ENCODE results near the gene AGGF1. TPM values are rescaled to one million over a fixed set of nuclear protein-coding genes. Genes with fewer than 3 reads are reported as not detected.
"Not testable (repeated sequence)": the region's sequence is repeated elsewhere in the genome, so short reads cannot be mapped to it uniquely, and the experiment has no call there.

AGGF1 gene
- polyA plus RNA-seq, 1 experiment: 22.8 TPM

DNA sequence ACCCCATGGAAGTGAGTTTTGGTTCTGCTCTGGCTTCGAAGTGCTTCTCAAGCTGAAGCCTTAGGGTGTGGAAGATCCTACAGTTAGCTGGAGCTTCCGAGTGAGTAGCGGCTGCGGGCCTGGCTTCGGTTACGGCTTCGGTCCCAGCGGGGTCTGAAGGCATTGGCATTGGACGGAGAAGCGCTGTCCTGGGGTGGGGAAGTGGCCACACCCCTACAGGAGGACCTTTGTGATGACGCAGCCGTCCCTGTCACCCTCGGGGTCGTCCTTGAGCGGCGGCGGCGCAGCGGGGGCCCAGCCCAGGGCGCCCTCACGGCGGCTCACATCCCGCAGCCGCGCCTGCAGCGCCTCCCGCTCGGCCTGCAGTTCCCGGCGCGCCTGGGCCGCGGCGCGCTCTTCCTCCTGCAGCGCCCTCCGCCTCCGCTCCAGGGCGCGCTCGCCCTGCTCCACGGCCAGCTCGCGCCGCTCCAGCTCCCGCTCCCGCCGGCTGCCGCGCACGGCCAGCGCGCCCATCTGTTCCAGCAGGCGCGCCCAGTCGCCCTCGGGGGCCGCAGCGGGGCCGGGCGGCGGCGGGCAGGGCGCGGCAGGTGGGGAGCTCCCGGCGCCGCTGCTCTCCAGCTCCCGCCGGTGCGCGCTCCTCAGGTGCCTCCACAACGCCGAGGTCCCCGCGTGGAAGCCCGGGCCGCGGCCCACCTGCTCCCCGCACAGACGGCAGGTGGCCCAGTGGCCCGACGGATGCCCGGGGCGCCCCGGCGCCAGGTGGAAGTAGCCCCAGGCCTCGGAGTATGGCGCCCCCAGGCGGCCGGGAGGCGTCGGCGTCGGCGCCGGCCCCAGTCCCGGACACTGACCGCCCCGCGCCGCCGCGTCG is 47.0 kb downstream of the AGGF1 start:
- no peaks in the 10 kb centered on the region; the same call in 1 of the 2 replicates for H3K9me3 ChIP-seq (ENCODE audit: control insufficient read depth, insufficient read depth, low read length)
- POLR2A ChIA-PET: interaction anchor here (1.0 to 1.1 kb wide), 2 partner anchors 9 kb away, joined by 3 read pairs; no protein-coding TSS in a partner anchor

GRCh38 chr5:77077829-77078176 is 47.6 kb downstream of the AGGF1 start:
- CTCF ChIA-PET: interaction anchor here (0.7 to 2.7 kb wide), 14 partner anchors 9 to 415 kb away, joined by 3 to 39 read pairs (median 4); partner anchors contain the start of genes AGGF1, WDR41 and ZBED3
- H3K4me3 ChIP-seq (ENCODE audit: low read depth, low read length): no peak overlapping the region
- TF ChIP-seq CTCF (IDR thresholded peaks at IDR 0.05; ENCODE audit: low read depth, low read length): no peak
- DNase-seq (ENCODE audit: low read depth, low spot score): no peak
- H3K27me3 ChIP-seq (ENCODE audit: control insufficient read depth, insufficient read depth, low read length): no peaks in the 10 kb centered on the region
- no peak overlapping the region for H3K27ac ChIP-seq (ENCODE audit: low read depth, low read length)
- POLR2A ChIA-PET: interaction anchor here (1.1 kb wide), 1 partner anchor 9 kb away, joined by 3 read pairs; no protein-coding TSS in a partner anchor
- H3K9me3 ChIP-seq (ENCODE audit: control insufficient read depth, insufficient read depth, low read length): no peaks in the 10 kb centered on the region; the same call in 1 of the 2 replicates

More for the DNA sequence above, 47.0 kb downstream of the AGGF1 start:
- Histone ChIP-seq H3K27ac (ENCODE audit: low read depth, low read length) (no peak overlapping the region), H3K4me3 (ENCODE audit: low read depth, low read length) (peak overlapping the region; percentile 47), H3K27me3 (ENCODE audit: control insufficient read depth, insufficient read depth, low read length) (no peaks in the 10 kb centered on the region)
- CTCF ChIA-PET: interaction anchor here (0.6 to 2.7 kb wide), 24 partner anchors 10 to 1519 kb away, joined by 3 to 39 read pairs (median 4); partner anchors contain the start of genes AGGF1, WDR41 and ZBED3
- peak; percentile 46 for TF ChIP-seq CTCF (IDR thresholded peaks at IDR 0.05; ENCODE audit: low read depth, low read length)
- DNase-seq (ENCODE audit: low read depth, low spot score): peak; percentile 11

DNA sequence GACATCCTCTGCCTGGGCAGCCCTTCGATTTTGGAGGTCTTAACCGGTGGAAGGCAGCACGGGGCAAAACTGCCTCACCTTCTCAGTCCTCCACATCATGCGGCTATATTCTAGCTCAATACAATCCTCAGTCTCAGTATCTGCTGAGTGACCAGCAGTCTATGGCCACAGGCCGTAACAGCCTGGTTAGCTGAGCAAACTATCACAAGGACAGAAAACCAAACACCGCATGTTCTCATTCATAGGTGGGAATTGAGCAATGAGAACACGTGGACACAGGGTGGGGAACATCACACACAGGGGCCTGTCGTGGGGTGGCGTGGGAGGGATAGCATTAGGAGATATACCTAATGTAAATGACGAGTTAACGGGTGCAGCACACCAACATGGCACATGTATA is 50.3 kb downstream of the AGGF1 start:
- H3K27ac ChIP-seq (ENCODE audit: low read depth, low read length); CTCF ChIA-PET; H3K9me3 ChIP-seq (ENCODE audit: control insufficient read depth, insufficient read depth, low read length); H3K4me3 ChIP-seq (ENCODE audit: low read depth, low read length); H3K27me3 ChIP-seq (ENCODE audit: control insufficient read depth, insufficient read depth, low read length); POLR2A ChIA-PET; DNase-seq (ENCODE audit: low read depth, low spot score): not testable (repeated sequence)

DNA sequence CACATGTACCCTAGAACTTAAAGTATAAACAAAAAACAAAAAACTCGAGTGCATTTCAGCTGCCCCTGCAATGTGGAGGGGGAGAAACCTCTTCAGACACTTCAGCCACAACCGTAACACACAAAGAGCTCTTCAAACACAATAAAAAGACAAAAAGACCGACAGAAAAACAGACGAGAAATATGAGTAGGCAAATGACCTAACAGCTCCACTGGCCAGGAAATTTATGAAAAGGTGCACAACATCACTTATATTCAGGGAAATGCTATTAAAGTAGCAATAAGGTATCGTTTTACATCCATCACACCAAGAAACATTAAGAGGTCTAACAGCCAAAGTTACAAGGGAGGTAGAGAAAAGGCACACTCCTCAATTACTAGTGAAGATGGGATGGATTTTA is 50.7 kb downstream of the AGGF1 start:
- H3K9me3 ChIP-seq (ENCODE audit: control insufficient read depth, insufficient read depth, low read length): no peaks in the 10 kb centered on the region; the same call in 1 of the 2 replicates
- no peaks in the 10 kb centered on the region for H3K27me3 ChIP-seq (ENCODE audit: control insufficient read depth, insufficient read depth, low read length)
- POLR2A ChIA-PET: no interaction called here
- no peak overlapping the region for H3K4me3 ChIP-seq (ENCODE audit: low read depth, low read length)
- TF ChIP-seq CTCF (IDR thresholded peaks at IDR 0.05; ENCODE audit: low read depth, low read length): no peak
- DNase-seq (ENCODE audit: low read depth, low spot score): no peak
- CTCF ChIA-PET: no interaction called here
- no peak overlapping the region for H3K27ac ChIP-seq (ENCODE audit: low read depth, low read length)

GRCh38 chr5:77082280-77082679 is 52.1 kb downstream of the AGGF1 start:
- POLR2A ChIA-PET: no interaction called here
- CTCF ChIA-PET: interaction anchor here (1.5 kb wide), 1 partner anchor 410 kb away, joined by 3 read pairs; no protein-coding TSS in a partner anchor
- Histone ChIP-seq H3K4me3 (ENCODE audit: low read depth, low read length) (no peak overlapping the region), H3K27me3 (ENCODE audit: control insufficient read depth, insufficient read depth, low read length) (no peaks in the 10 kb centered on the region), H3K9me3 (ENCODE audit: control insufficient read depth, insufficient read depth, low read length) (no peaks in the 10 kb centered on the region), H3K27ac (ENCODE audit: low read depth, low read length) (no peak overlapping the region)
- no peak for TF ChIP-seq CTCF (IDR thresholded peaks at IDR 0.05; ENCODE audit: low read depth, low read length)
- no peak for DNase-seq (ENCODE audit: low read depth, low spot score)

Data from AG04450 (cell line).